WERI-Rb-1 (cell line): ENCODE results near the gene CARS2.

Experiments
- DNase-seq: peaks from one replicate; pipeline ENCODE4 v3.0.0-alpha.2; 2020
- H3K27ac ChIP-seq: fragments of 250-450 bp; sonication (Bioruptor Pico); 2 replicates; pipeline ENCODE4 v1.5.1; 2020; ENCODE audit warnings: mild to moderate bottlenecking, moderate library complexity
- H3K27me3 ChIP-seq: fragments of 250-450 bp; sonication (Bioruptor Pico); 2 replicates; pipeline ENCODE4 v1.5.1; 2021; ENCODE audit warnings: mild to moderate bottlenecking, low read depth, moderate library complexity; ENCODE audit not compliant: insufficient read depth, severe bottlenecking
- H3K36me3 ChIP-seq: fragments of 250-450 bp; sonication (Bioruptor Pico); 2 replicates; pipeline ENCODE4 v1.5.1; 2020; ENCODE audit warnings: mild to moderate bottlenecking, moderate library complexity
- H3K4me3 ChIP-seq: 2 replicates; pipeline ENCODE4 v1.5.1; 2011; ENCODE audit warnings: low read depth, mild to moderate bottlenecking, control low read depth, low read length
- H3K9me3 ChIP-seq: fragments of 250-450 bp; sonication (Bioruptor Pico); 2 replicates; pipeline ENCODE4 v1.5.1; 2021; ENCODE audit warnings: mild to moderate bottlenecking, moderate library complexity; ENCODE audit not compliant: severe bottlenecking
- CTCF ChIP-seq: IDR thresholded peaks from 2 replicates; pipeline ENCODE4 v1.5.1; 2011; ENCODE audit warnings: low read depth, mild to moderate bottlenecking, control low read depth, inconsistent platforms, low read length

The CARS2 gene

GRCh38 chr13:110628477-110628793, 77.5 kb downstream of the CARS2 start:
- Histone ChIP-seq H3K4me3 (no peak overlapping the region), H3K27me3 (no peaks in the 10 kb centered on the region), H3K36me3 (peaks cover 72% of the 10 kb centered on the region), H3K27ac (no peak overlapping the region), H3K9me3 (no peaks in the 10 kb centered on the region)
- DNase-seq, result peak; percentile 8
- no peak for TF ChIP-seq CTCF

GRCh38 chr13:110627761-110628476, 78.0 kb downstream of the CARS2 start:
- DNase-seq, result peak; percentile 8
- Histone ChIP-seq H3K4me3 (no peak overlapping the region), H3K27ac (no peak overlapping the region), H3K36me3 (peaks cover 77% of the 10 kb centered on the region), H3K9me3 (no peaks in the 10 kb centered on the region), H3K27me3 (no peaks in the 10 kb centered on the region)
- TF ChIP-seq CTCF, result no peak

- H3K36me3 ChIP-seq, result peaks cover 83% of the 10 kb centered on the region
- no peaks in the 10 kb centered on the region for H3K9me3 ChIP-seq
- no peak for DNase-seq
- H3K27me3 ChIP-seq, result no peaks in the 10 kb centered on the region
- no peak overlapping the region for H3K4me3 ChIP-seq
- no peak overlapping the region for H3K27ac ChIP-seq
- no peak for TF ChIP-seq CTCF
These were observed 78.6 kb downstream of the CARS2 start for GRCh38 chr13:110627351-110627750.

- H3K27ac ChIP-seq, result no peak overlapping the region
- no peaks in the 10 kb centered on the region for H3K9me3 ChIP-seq
- H3K27me3 ChIP-seq, result no peaks in the 10 kb centered on the region
- no peak for TF ChIP-seq CTCF
- DNase-seq, result peak; percentile 9
- no peak overlapping the region for H3K4me3 ChIP-seq
- H3K36me3 ChIP-seq, result peaks cover 85% of the 10 kb centered on the region
These were observed 79.4 kb downstream of the CARS2 start for GRCh38 chr13:110626521-110626920.

- Histone ChIP-seq H3K27ac (no peak overlapping the region), H3K36me3 (peaks cover 81% of the 10 kb centered on the region), H3K9me3 (no peaks in the 10 kb centered on the region), H3K4me3 (no peak overlapping the region), H3K27me3 (no peaks in the 10 kb centered on the region)
- no peak for TF ChIP-seq CTCF
- peak; percentile 9 for DNase-seq
These were observed 80.1 kb downstream of the CARS2 start for GRCh38 chr13:110625771-110626321.
